ENCODE results near the gene NCR2. TPM values are rescaled to one million over a fixed set of nuclear protein-coding genes. Genes with fewer than 3 reads are reported as not detected.

Gene NCR2
- total and polyA plus RNA-seq, 9 of the 15 experiments (the other 6 are each of a cell fraction or from before 2014, with no cell fraction given) = not detected

- no peak for TF ChIP-seq CTCFL (IDR thresholded peaks at IDR 0.05; ENCODE audit: borderline replicate concordance, insufficient read depth, low read depth, low read length, poor library complexity, severe bottlenecking)
- TF ChIP-seq HDAC2 (IDR thresholded peaks at IDR 0.05) = peak; percentile 64; the same call in 1 of the 2 replicates
- TF ChIP-seq E2F8 (IDR thresholded peaks at IDR 0.05; ENCODE audit: low read depth, partially characterized antibody) = peak; percentile 59
- no peak for TF ChIP-seq ZNF778 (CRISPR knock-in tag; IDR thresholded peaks at IDR 0.05)
- no peak for TF ChIP-seq RBM22 (IDR thresholded peaks at IDR 0.05; ENCODE audit: low read depth, low read length, poor library complexity, severe bottlenecking)
- TF ChIP-seq TRIM24 (IDR thresholded peaks at IDR 0.05) = peak; percentile 68
- TF ChIP-seq TAF7 (tag; IDR thresholded peaks at IDR 0.05) = no peak
- peak; percentile 95 for TF ChIP-seq TEAD4 (IDR thresholded peaks at IDR 0.05; ENCODE audit: low read length)
- no peak for TF ChIP-seq TEAD4 (CRISPR knock-in tag; IDR thresholded peaks at IDR 0.05; ENCODE audit: borderline replicate concordance)
- TF ChIP-seq TBP (optimal IDR thresholded peaks at IDR 0.05; ENCODE audit: low read depth, low read length) = peak; percentile 24
- TF ChIP-seq HDAC3 (IDR thresholded peaks at IDR 0.05; ENCODE audit: borderline replicate concordance, partially characterized antibody) = peak; percentile 42
- peak; percentile 55; the same call in 1 of the 2 replicates for TF ChIP-seq BCL6 (CRISPR knock-in tag; IDR thresholded peaks at IDR 0.05)
- no peak for TF ChIP-seq PTRF (tag; IDR thresholded peaks at IDR 0.05)
- 0 out of 2 replicates have a peak, but pooled peaks have one; percentile 18 for TF ChIP-seq SMAD3 (CRISPR knock-in tag; conservative IDR thresholded peaks at IDR 0.05)
- TF ChIP-seq ZNF75A (CRISPR knock-in tag; IDR thresholded peaks at IDR 0.05) = no peak
- TF ChIP-seq ZNF224 (CRISPR knock-in tag; IDR thresholded peaks at IDR 0.05) = no peak
- TF ChIP-seq TEAD1 (CRISPR knock-in tag; IDR thresholded peaks at IDR 0.05) = peak in 1 of 2 experiments; percentile 33; a peak in 1 of 4 replicates
- peak; percentile 90 for TF ChIP-seq KLF16 (IDR thresholded peaks at IDR 0.05)
- TF ChIP-seq MAZ (CRISPR knock-in tag; conservative IDR thresholded peaks at IDR 0.05 in 1 of 2, IDR thresholded peaks at IDR 0.05 in 1 of 2) = no peak
- TF ChIP-seq SOX6 (IDR thresholded peaks at IDR 0.05) = peak; percentile 89
- TF ChIP-seq ZNF12 (CRISPR knock-in tag; IDR thresholded peaks at IDR 0.05) = no peak
- TF ChIP-seq DPF2 (IDR thresholded peaks at IDR 0.05) = peak; percentile 87
- TF ChIP-seq MEIS2 (IDR thresholded peaks at IDR 0.05; ENCODE audit: partially characterized antibody) = peak; percentile 87
- TF ChIP-seq TAF9B (IDR thresholded peaks at IDR 0.05; ENCODE audit: partially characterized antibody) = no peak
- no peak for TF ChIP-seq ZNF3 (CRISPR knock-in tag; IDR thresholded peaks at IDR 0.05)
- TF ChIP-seq, protein P1, sequence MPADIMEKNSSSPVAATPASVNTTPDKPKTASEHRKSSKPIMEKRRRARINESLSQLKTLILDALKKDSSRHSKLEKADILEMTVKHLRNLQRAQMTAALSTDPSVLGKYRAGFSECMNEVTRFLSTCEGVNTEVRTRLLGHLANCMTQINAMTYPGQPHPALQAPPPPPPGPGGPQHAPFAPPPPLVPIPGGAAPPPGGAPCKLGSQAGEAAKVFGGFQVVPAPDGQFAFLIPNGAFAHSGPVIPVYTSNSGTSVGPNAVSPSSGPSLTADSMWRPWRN (IDR thresholded peaks at IDR 0.05; ENCODE audit: low read depth) = peak; percentile 51; the same call in 1 of the 2 replicates
These were observed 9.9 kb upstream of the NCR2 start (continued) for GRCh38 chr6:41325446-41326066.
